Caco-2 (cell line): ENCODE results near the gene RRBP1. TPM values are rescaled to one million over a fixed set of nuclear protein-coding genes. Genes with fewer than 3 reads are reported as not detected.
"Not testable (repeated sequence)": the region's sequence is repeated elsewhere in the genome, so short reads cannot be mapped to it uniquely, and the experiment has no call there.

Experiments used
- BruUV-seq: library from RNA; stranded (reverse); fragments of 400-500 nt; replicated peaks from 2 replicates; lab custom pipeline; 2021; lab: Mats Ljungman, UMichigan
- CTCF ChIA-PET: fragments of 300-600 bp; sonication (Branson Sonifier 250); formaldehyde crosslinking; loops from one replicate; lab custom pipeline; 2022; ENCODE audit warnings: antibody characterized with exemption; lab: Charles Lee
- POLR2A ChIA-PET: fragments of 300-600 bp; sonication (Branson Sonifier 250); formaldehyde crosslinking; loops from one replicate; lab custom pipeline; 2022; ENCODE audit warnings: antibody characterized with exemption; lab: Charles Lee
- DNase-seq, 2 experiments: peaks; one replicate each; pipeline versions ENCODE4 v3.0.0 to v3.0.0-alpha.2; 2020 to 2022
- H3K27me3 ChIP-seq: replicated peaks from 2 replicates; pipeline ENCODE4 v1.6.0; 2011; ENCODE audit warnings: low read length; ENCODE audit not compliant: control insufficient read depth, insufficient read depth
- H3K36me3 ChIP-seq: 2 replicates; pipeline ENCODE4 v1.5.1; 2011; ENCODE audit warnings: low read length; ENCODE audit not compliant: control insufficient read depth, insufficient read depth
- H3K4me1 ChIP-seq: fragments of 250-450 bp; sonication (Bioruptor Pico); 2 replicates; pipeline ENCODE4 v1.5.1; 2020; ENCODE audit warnings: mild to moderate bottlenecking
- H3K4me3 ChIP-seq: 2 replicates; pipeline ENCODE4 v1.5.1; 2011; ENCODE audit warnings: low read depth, mild to moderate bottlenecking, control low read depth, low read length
- H3K9me3 ChIP-seq: fragments of 250-450 bp; sonication (Bioruptor Pico); 2 replicates; pipeline ENCODE4 v1.5.1; 2020; ENCODE audit warnings: mild to moderate bottlenecking, moderate library complexity
- H3K27ac Mint-ChIP-seq: one replicate; pipeline ENCODE4 v1.8.0; 2022; ENCODE audit warnings: mixed read lengths; ENCODE audit not compliant: unreplicated experiment
- H3K27me3 Mint-ChIP-seq: one replicate; pipeline ENCODE4 v1.8.0; 2022; ENCODE audit warnings: mixed read lengths; ENCODE audit not compliant: insufficient read depth, unreplicated experiment
- H3K36me3 Mint-ChIP-seq: one replicate; pipeline ENCODE4 v1.8.0; 2022; ENCODE audit warnings: mild to moderate bottlenecking, mixed read lengths; ENCODE audit not compliant: insufficient read depth, unreplicated experiment
- H3K4me1 Mint-ChIP-seq: one replicate; pipeline ENCODE4 v1.8.0; 2022; ENCODE audit warnings: low read depth, mixed read lengths; ENCODE audit not compliant: unreplicated experiment
- H3K4me3 Mint-ChIP-seq: one replicate; pipeline ENCODE4 v1.8.0; 2022; ENCODE audit warnings: mild to moderate bottlenecking, moderate library complexity, mixed read lengths; ENCODE audit not compliant: unreplicated experiment
- H3K9me3 Mint-ChIP-seq: one replicate; pipeline ENCODE4 v1.8.0; 2022; ENCODE audit warnings: mixed read lengths; ENCODE audit not compliant: unreplicated experiment
- intact Hi-C: fragments of 100-400 bp; cut with micrococcal nuclease; formaldehyde crosslinking; loops from one replicate; pipeline ENCODE4 v1.10.0; 2022; ENCODE audit not compliant: unreplicated experiment
- total RNA-seq: library from RNA; stranded (reverse); gene quantifications from 2 replicates; pipeline ENCODE4 v1.2.3, GENCODE V29; 2022
- TF ChIP-seq, protein P1 (sequence below), 2 experiments: fragments of 200-600 bp in 1 of 2; IDR thresholded peaks; 1 replicate in 1 of 2; 2 replicates in 1 of 2; pipeline versions ENCODE4 v1.5.1 to v1.8.0; 2011 to 2022; ENCODE audit warnings: antibody characterized with exemption in 1 of 2, control low read depth in 1 of 2, inconsistent platforms in 1 of 2, low read depth in 1 of 2, low read length in 1 of 2, mild to moderate bottlenecking in 1 of 2, moderate library complexity in 1 of 2; ENCODE audit not compliant: insufficient read depth in 1 of 2, severe bottlenecking in 1 of 2, unreplicated experiment in 1 of 2

Gene RRBP1
- total RNA-seq, 1 experiment from 2014 or later, result 758 TPM

DNA sequence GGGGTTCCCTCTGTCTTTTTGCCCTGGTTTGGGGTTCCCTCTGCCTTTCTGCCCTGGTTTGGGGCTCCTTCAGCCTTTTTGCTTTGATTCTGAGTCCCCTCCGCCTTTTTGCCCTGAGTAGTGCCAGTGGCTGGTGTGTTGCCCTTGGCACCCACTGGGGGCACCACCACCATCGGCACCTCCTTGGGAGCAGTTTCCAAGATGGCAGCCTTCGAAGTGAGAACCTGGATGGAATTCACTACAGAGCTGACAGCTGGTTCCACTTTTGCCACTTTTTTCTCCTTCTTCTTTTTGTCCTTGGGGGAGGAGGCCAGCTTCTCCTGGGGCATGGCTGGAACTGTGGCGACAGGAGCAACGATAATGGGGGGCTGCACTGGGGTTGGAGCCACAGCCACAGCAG is 22.2 kb downstream of the RRBP1 start:
- Histone ChIP-seq H3K4me3 (no peak overlapping the region), H3K9me3 (no peaks in the 10 kb centered on the region), H3K4me1 (peaks cover 12% of the 10 kb centered on the region; the same call in 1 of the 2 replicates), H3K27me3 (no peaks in the 10 kb centered on the region), H3K36me3 (peaks cover 22% of the 10 kb centered on the region)
- H3K36me3 Mint-ChIP-seq, result peaks cover 99% of the 10 kb centered on the region
- no peaks in the 10 kb centered on the region for H3K27me3 Mint-ChIP-seq
- H3K4me3 Mint-ChIP-seq, result peak overlapping the region; percentile 61
- ChIA-PET CTCF (no interaction called here), POLR2A (no interaction called here)
- TF ChIP-seq, protein P1, sequence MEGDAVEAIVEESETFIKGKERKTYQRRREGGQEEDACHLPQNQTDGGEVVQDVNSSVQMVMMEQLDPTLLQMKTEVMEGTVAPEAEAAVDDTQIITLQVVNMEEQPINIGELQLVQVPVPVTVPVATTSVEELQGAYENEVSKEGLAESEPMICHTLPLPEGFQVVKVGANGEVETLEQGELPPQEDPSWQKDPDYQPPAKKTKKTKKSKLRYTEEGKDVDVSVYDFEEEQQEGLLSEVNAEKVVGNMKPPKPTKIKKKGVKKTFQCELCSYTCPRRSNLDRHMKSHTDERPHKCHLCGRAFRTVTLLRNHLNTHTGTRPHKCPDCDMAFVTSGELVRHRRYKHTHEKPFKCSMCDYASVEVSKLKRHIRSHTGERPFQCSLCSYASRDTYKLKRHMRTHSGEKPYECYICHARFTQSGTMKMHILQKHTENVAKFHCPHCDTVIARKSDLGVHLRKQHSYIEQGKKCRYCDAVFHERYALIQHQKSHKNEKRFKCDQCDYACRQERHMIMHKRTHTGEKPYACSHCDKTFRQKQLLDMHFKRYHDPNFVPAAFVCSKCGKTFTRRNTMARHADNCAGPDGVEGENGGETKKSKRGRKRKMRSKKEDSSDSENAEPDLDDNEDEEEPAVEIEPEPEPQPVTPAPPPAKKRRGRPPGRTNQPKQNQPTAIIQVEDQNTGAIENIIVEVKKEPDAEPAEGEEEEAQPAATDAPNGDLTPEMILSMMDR (IDR thresholded peaks at IDR 0.05; ENCODE audit: insufficient read depth in 1 of 2, low read depth in 1 of 2, low read length in 1 of 2, severe bottlenecking in 1 of 2, unreplicated experiment in 1 of 2), result no peak
- peaks cover 12% of the 10 kb centered on the region for H3K9me3 Mint-ChIP-seq
- H3K27ac Mint-ChIP-seq, result peak overlapping the region; percentile 83
- no peak for DNase-seq
- intact Hi-C loops, result no loop called here
- TSS peak; percentile 81 for BruUV-seq
- peaks cover 47% of the 10 kb centered on the region for H3K4me1 Mint-ChIP-seq

DNA sequence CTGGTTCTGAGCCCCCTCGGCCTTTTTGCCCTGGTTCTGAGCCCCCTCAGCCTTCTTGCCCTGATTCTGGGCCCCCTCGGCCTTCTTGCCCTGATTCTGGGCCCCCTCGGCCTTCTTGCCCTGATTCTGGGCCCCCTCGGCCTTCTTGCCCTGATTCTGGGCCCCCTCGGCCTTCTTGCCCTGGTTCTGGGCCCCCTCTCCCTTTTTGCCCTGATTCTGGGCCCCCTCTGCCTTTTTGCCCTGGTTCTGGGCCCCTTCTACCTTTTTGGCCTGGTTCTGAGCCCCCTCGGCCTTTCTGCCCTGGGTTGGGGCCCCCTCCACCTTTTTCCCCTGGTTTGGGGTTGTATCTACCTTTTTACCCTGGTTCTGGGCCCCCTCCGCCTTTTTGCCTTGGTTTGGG is 22.7 kb downstream of the RRBP1 start:
- H3K9me3 ChIP-seq, H3K4me3 ChIP-seq, CTCF ChIA-PET, H3K27me3 ChIP-seq, BruUV-seq, H3K27me3 Mint-ChIP-seq, POLR2A ChIA-PET, intact Hi-C loops, DNase-seq: not testable (repeated sequence)
- peaks cover 12% of the 10 kb centered on the region; the same call in 1 of the 2 replicates for H3K4me1 ChIP-seq
- H3K27ac Mint-ChIP-seq, result peak overlapping the region; percentile 83
- peaks cover 12% of the 10 kb centered on the region for H3K9me3 Mint-ChIP-seq
- peak overlapping the region; percentile 14 for H3K4me3 Mint-ChIP-seq
- peaks cover 100% of the 10 kb centered on the region for H3K36me3 Mint-ChIP-seq
- peaks cover 25% of the 10 kb centered on the region for H3K36me3 ChIP-seq
- peaks cover 47% of the 10 kb centered on the region for H3K4me1 Mint-ChIP-seq

DNA sequence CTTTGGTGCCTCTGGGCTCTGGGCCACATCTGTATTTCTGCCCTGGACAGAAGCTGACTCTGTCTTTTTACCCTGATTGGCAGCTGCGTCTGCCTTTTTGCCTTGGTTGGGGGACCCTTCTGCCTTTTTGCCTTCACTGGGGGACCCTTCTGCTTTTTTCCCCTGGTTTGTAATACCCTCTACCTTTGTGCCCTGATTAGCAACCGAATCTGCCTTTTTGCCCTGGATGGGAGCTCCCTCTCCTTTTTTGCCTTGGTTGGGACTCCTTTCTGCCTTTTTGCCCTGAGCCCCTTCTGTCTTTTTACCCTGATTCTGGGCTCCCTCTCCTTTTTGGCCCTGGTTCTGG is 23.4 kb downstream of the RRBP1 start:
- no TSS peak for BruUV-seq
- H3K36me3 ChIP-seq, result peaks cover 26% of the 10 kb centered on the region
- peak overlapping the region; percentile 63 for H3K27ac Mint-ChIP-seq
- peaks cover 100% of the 10 kb centered on the region for H3K36me3 Mint-ChIP-seq
- peaks cover 47% of the 10 kb centered on the region for H3K4me1 Mint-ChIP-seq
- TF ChIP-seq, protein P1 (IDR thresholded peaks at IDR 0.05; ENCODE audit: insufficient read depth in 1 of 2, low read depth in 1 of 2, low read length in 1 of 2, severe bottlenecking in 1 of 2, unreplicated experiment in 1 of 2), result no peak
- H3K9me3 Mint-ChIP-seq, result peaks cover 12% of the 10 kb centered on the region
- no peak overlapping the region for H3K4me3 ChIP-seq
- ChIA-PET CTCF (no interaction called here), POLR2A (no interaction called here)
- no peak for DNase-seq
- no peak overlapping the region for H3K4me3 Mint-ChIP-seq
- H3K27me3 Mint-ChIP-seq, result no peaks in the 10 kb centered on the region
- H3K9me3 ChIP-seq, result no peaks in the 10 kb centered on the region
- intact Hi-C loops, result no loop called here
- no peaks in the 10 kb centered on the region for H3K27me3 ChIP-seq
- peaks cover 12% of the 10 kb centered on the region; the same call in 1 of the 2 replicates for H3K4me1 ChIP-seq
